ENCODE results near the gene FAM163B. TPM values are rescaled to one million over a fixed set of nuclear protein-coding genes. Genes with fewer than 3 reads are reported as not detected.

FAM163B gene
- total RNA-seq, 1 donor: not detected

GRCh38 chr9:133532937-133533668 lies 76.1 kb downstream of the FAM163B start:
- no peak overlapping the region for H3K4me3 ChIP-seq (ENCODE audit: low read depth, low read length)
- TF ChIP-seq, protein P1, sequence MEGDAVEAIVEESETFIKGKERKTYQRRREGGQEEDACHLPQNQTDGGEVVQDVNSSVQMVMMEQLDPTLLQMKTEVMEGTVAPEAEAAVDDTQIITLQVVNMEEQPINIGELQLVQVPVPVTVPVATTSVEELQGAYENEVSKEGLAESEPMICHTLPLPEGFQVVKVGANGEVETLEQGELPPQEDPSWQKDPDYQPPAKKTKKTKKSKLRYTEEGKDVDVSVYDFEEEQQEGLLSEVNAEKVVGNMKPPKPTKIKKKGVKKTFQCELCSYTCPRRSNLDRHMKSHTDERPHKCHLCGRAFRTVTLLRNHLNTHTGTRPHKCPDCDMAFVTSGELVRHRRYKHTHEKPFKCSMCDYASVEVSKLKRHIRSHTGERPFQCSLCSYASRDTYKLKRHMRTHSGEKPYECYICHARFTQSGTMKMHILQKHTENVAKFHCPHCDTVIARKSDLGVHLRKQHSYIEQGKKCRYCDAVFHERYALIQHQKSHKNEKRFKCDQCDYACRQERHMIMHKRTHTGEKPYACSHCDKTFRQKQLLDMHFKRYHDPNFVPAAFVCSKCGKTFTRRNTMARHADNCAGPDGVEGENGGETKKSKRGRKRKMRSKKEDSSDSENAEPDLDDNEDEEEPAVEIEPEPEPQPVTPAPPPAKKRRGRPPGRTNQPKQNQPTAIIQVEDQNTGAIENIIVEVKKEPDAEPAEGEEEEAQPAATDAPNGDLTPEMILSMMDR (IDR thresholded peaks at IDR 0.05; ENCODE audit: insufficient read depth, low read length): peak; percentile 52
- peak; percentile 40 for DNase-seq (ENCODE audit: low read depth)

DNA sequence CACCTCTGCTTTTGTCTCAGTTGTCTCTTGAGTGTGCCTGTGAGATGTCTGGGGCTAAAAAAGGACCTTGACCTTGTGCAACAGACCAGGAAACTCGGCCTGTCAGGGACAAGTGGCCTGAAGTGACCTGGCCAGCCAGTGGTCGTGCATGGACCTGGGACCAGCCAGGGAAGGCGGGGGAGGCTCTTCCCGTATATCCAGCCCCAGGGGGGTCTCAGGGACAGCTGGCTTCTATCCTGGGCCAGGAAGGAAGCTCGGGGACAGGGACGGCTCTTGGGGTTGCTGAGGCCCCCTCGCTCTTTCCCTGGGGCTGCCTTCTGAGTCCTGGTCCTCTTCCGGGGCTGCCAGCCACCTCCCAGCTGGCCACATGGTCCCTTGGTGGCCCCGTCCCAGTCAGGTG lies 77.9 kb downstream of the FAM163B start:
- no peak for DNase-seq (ENCODE audit: low read depth)
- TF ChIP-seq, protein P1 (IDR thresholded peaks at IDR 0.05; ENCODE audit: insufficient read depth, low read length): no peak
- no peak overlapping the region for H3K4me3 ChIP-seq (ENCODE audit: low read depth, low read length)

DNA sequence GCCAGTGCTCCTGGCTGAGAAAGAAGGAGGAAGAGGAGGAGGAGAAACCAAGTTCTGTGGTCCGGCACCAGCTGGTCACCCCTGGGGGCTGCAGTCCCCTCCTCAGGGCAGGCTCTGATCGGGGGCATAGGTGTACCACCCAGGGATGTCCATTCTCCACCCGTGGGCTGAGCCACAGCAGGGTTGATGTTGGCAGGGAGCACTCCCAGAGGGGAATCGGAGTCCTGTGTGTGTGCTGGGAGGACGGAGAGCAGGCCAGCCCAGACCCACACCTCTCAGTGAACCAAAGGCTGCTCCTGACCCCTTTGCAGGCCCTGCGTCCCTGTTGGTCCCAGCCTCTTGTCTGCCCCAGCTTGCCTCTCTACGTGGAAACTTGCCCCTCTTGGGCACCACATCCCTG lies 79.3 kb downstream of the FAM163B start:
- H3K4me3 ChIP-seq (ENCODE audit: low read depth, low read length): no peak overlapping the region
- TF ChIP-seq, protein P1 (IDR thresholded peaks at IDR 0.05; ENCODE audit: insufficient read depth, low read length): no peak
- no peak for DNase-seq (ENCODE audit: low read depth)

DNA sequence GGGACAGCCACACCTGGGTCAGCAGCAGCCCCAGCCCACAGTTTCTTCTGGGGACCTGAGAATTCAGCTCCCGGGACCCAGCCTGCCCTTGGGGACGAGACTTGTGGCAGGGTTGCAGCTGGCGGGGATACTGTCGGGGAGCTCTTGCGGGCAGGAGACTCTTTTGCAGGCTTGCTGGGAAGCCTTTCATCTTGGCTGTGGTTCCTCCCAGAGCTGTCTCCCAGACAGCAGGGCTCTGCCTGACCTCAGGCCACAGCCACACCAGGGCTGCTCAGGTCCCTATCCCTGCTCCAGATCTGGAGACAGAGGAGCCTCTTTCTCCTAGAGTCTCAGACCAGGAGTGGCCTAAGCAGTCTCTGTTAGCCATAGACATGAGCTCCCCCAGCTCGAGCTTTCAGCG lies 79.7 kb downstream of the FAM163B start:
- no peak for DNase-seq (ENCODE audit: low read depth)
- TF ChIP-seq, protein P1 (IDR thresholded peaks at IDR 0.05; ENCODE audit: insufficient read depth, low read length): no peak
- H3K4me3 ChIP-seq (ENCODE audit: low read depth, low read length): no peak overlapping the region

- no peak overlapping the region for H3K4me3 ChIP-seq (ENCODE audit: low read depth, low read length)
- TF ChIP-seq, protein P1 (IDR thresholded peaks at IDR 0.05; ENCODE audit: insufficient read depth, low read length): no peak
- DNase-seq (ENCODE audit: low read depth): no peak
Observed at GRCh38 chr9:133528876-133529241, 80.3 kb downstream of the FAM163B start.

- no peak for DNase-seq (ENCODE audit: low read depth)
- H3K4me3 ChIP-seq (ENCODE audit: low read depth, low read length): no peak overlapping the region
- TF ChIP-seq, protein P1 (IDR thresholded peaks at IDR 0.05; ENCODE audit: insufficient read depth, low read length): no peak
Observed at GRCh38 chr9:133528001-133528875, 81.0 kb downstream of the FAM163B start.

All from fibroblast of the aortic adventitia (primary cell).